GM18498 (cell line): ENCODE data around the gene SLC25A40.
"Not testable (repeated sequence)": the region's sequence is repeated elsewhere in the genome, so short reads cannot be mapped to it uniquely, and the experiment has no call there.

ENCODE experiments used
- ATAC-seq: cut with Tn5 transposase; IDR thresholded peaks from one replicate; pipeline ENCODE4 v1.9.1; 2021; ENCODE audit warnings: mild to moderate bottlenecking, moderate library complexity; ENCODE audit not compliant: unreplicated experiment

The SLC25A40 gene

DNA sequence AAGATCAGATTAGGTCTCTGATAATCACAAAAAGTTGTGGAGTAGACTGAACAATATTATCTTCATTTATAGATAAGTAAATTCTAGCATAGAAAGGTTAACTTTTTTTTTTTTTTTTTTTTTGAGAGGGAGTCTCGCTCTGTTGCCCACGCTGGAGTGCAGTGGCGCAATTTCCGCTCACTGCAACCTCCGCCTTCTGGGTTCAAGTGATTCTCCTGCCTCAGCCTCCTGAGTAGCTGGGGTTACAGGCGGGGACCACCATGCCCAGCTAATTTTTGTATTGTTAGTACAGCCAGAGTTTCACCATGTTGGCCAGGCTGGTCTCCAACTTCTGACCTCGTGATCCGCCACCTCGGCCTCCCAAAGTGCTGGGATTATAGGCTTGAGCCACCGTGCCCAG is 2.8 kb downstream of the SLC25A40 start:
- ATAC-seq, result not testable (repeated sequence)

DNA sequence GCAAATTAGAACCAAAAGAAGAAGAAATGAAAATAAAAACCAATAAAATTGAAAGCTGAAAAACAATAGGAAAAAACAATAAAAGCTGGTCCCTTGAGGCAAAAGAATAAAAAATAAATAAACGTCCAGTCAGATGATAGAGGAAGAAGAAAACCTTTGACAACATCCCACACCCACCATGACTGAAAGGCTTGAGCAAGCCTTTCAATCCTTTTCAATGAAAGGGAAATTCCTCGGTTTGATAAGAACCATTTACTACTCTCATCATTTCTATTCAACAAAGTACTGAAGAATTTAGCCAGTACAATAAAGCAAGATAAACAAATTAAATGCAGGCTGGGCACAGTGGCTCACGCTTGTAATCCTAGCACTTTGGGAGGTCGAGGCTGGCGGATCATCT is 3.8 kb downstream of the SLC25A40 start:
- no peak for ATAC-seq

DNA sequence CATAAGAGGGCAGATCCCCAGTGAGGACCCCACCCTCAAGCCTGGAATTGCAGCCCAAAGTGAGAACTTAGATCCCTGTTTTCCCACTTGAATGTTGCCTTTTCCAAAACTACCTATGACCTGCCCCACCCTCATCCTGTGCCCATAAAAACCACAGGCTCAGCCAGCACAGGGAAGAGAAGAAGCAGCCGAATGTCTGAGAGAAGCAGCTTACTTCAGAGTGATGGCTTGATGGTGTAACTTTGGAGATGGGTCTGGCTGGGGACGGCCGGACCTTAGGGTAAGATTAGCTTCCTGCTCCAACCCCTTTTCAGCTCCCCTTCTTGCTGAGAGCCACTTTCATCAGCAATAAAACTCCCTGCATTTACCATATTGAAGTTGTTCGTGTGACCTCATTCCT is 5.7 kb downstream of the SLC25A40 start:
- ATAC-seq, result no peak

DNA sequence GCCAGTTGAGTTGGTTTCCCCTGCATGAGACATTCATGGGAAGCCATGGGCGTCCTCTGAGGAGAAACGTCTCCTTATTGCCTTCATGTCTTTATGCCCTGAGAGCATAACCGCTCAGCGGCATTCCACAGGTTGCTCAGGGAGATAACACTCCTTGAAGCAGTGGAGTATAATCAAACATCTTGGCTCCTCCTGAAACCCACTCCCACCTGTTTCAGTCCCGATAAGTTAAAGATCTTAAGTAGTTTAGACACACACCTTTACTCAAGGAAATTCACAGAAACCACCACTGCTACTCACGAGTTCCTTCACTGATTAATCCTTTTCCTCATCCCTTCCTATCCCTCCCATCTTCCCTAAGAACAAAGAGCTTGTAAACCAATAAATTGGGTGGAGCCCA is 9.6 kb downstream of the SLC25A40 start:
- not testable (repeated sequence) for ATAC-seq

DNA sequence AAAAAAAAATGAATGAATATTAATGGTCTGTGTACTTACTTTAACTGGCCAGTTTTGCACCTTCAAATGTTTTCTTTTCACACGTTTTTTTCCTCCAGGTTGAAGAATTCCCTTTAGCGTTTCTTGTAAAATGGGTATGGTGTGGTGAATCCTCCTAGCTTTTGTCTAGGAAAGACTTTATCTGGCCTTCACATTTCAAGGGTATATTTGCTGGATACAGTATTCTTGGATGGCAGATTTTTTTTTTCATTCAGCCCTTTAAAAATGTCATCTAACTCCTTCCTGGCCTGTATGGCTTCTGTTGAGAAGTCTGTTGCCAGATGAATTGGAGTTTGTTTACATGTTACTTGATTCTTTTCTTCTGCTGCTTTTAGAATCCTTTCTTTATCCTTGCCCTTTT is 10.1 kb downstream of the SLC25A40 start:
- ATAC-seq, result no peak

DNA sequence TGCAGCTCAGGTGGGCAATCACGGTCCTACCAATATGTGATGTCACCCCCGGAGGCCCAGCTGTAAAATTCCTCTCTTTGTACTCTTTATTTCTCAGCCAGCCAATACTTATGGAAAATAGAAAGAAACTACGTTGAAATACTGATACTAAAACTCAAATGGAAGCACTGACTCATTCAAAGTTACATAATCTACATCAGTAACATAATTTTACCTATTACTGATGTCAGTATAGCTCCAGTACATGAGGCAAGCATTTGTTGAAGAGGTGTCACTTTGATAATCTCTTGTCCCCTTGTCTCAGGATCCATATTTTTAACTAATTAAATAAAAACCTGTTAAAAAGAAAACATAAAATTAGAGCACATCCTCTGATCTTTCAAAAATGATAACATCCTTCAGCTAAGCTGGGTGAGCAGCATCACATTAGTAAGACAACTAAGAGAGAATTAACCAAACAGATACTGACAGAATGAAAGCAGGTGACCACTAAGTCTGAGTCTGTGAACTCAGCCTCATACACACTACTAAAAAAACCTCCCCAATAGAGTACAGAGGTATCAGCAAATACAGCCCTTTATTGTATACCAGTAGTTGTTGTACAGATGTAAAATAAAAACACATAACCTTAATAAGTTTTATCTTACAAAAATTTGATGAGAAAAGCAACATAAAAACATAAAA is 17.6 kb downstream of the SLC25A40 start:
- no peak for ATAC-seq

DNA sequence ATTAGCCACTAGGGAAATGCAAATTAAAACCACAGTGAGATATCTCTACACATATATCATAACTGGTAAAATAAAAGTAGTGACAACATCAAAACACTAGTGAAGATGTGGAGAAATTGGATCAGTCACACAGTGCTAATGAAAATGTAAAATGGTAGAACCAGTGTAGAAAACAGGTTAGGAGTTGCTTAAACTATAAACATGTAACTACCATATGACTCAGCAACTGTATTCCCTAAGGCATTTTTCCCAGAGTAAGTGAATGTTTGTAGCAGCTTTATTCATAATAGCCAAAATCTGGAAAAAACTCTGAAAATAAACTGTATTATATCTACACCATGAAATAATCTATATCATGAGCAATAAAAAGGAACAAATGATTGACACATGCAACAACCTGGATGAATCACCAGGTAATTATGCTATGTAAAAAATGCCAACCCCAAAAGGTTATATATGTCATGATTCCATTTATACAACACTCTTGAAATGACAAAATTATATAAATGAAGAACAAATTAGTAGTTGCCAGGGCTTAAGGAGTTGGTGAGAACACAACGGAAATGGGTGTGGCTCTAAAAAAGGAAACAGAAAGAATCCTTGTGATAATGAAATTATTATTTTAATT is 22.8 kb downstream of the SLC25A40 start:
- ATAC-seq, result no peak

DNA sequence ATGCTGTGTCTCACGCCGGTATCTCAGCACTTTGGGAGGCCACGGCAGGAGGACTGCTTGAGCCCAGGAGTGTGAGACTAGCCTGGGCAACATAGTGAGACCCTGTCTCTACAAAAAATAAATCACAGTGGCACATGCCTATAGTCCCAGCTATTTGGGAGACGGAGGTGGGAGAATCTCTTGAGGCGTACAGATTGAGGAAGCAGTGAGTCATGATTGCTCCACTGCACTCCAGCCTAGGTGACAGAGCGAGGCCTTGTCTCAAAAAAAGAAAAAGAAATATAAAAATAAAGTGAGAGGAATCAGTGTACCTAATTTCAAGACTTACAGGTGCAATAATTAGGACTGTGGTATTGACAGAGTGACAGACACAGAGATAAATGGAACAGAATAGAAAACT is 23.9 kb downstream of the SLC25A40 start:
- no peak for ATAC-seq

DNA sequence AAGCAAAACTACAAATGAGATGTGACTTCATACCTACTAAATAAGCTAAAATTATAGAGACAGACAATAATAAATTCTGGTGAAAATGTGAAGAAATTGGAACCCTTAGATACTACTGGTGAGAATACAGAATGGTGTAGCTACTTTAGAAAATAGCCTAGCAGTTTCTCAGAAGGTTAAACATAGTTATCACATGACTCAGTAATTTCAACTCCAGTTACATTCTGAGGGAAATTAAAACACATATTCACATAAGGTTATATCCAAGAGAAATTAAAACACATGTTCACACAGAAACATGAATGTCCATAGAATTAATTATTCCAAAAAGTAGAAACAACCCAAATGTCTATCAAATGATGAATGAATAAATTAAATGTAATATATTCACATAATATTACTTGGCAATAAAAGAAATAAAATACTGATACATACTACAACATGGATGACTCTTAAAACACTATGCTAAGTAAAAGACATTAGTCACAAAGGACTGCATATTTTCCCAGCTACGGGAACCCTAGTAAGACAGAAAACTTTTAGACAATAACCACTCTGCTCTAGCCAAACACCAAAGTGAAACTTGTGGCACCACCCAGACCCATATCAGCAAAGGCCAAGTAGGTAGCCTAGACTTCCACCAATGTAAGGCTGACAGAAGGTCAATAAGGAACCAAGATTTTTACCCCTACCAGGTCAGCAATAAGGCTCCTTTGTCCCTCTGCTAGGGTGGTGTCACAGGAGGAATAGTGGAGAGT is 25.1 kb downstream of the SLC25A40 start:
- no peak for ATAC-seq

DNA sequence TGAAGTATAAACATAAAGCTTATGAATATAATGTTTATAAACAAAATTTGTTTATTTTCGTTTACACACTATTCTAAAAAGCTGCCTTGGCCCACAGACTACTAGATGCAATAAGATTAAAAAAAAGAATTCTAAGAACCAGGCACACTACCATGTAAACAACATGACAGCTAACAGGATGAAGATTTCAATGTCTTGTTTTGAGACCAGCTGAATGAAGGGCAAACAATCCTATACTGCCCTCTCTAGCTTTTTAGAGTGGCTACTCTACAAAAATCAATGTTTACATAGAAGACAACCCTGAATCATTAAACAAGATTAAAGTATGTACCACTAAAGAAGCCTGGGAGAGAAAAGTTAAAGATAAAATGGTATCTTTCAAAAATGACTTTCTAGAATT is 38.6 kb downstream of the SLC25A40 start:
- no peak for ATAC-seq

DNA sequence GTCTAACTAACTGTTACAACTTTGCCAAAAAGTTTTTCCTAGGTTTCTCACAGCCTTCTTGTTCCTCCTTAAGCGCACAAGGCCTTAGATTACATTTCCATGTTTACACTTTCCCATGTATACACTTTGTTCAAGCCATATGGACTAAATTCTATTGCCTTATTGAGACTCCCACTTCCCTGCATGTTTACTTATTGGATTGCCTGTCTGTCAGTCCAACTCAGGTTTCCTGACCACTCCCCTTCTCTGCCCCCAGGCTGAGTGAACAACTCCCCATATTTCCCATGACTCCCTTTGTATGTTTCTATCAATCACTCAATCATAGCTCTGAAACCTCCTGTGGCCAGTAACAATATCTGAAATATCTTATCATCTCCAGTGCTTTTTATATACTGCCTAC is 43.0 kb downstream of the SLC25A40 start:
- no peak for ATAC-seq

DNA sequence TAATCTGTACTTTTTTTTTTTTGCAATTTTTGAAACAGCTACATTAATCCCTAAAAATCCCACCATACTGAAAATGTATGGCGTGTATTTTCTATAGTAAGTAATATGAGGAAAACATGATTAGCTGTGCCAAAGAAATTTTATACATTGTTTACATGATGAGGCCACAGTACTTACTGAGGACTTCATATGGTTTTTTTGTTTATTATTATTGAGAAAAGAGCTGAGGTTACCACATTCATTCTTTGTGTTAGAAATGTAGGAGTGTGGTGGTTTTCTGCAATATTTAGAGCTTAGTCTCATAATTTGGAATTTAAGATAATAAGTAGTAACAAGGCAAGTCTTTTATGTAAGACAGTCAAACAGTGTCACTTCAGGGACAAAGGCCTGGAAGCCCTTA is 45.1 kb downstream of the SLC25A40 start:
- ATAC-seq, result no peak

DNA sequence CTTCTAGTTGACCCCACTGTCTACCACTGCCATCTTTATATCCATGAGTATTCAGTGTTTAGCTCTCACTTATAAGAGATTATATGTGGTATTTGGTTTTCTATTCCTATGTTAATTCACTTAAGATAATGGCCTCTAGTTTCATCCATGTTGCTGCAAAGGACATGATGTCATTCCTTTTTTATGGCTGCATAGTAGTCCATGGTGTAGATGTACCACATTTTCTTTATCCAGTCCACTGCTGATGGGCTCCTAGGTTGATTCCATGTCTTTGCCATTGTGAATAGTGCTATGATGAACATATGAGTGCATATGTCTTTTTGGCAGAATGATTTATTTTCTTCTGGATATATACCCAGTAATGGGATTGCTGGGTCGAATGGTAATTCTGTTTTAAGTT is 47.8 kb downstream of the SLC25A40 start:
- not testable (repeated sequence) for ATAC-seq

DNA sequence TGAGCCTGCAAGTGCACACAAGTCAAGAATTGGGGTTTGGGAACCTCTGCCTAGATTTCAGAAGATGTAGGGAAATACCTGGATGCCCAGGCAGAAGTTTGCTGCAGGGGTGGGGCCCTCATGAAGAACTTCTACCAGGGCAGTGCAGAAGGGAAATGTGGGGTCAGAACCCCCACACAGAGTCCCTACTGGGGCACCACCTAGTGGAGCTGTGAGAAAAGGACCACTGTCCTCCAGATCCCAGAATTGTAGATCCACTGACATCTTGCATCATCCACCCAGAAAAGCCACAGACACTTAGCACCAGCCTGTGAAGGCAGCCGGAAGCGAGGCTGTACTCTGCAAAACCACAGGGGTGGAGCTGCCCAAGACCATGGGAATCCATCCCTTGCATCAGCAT is 50.8 kb downstream of the SLC25A40 start:
- not testable (repeated sequence) for ATAC-seq

DNA sequence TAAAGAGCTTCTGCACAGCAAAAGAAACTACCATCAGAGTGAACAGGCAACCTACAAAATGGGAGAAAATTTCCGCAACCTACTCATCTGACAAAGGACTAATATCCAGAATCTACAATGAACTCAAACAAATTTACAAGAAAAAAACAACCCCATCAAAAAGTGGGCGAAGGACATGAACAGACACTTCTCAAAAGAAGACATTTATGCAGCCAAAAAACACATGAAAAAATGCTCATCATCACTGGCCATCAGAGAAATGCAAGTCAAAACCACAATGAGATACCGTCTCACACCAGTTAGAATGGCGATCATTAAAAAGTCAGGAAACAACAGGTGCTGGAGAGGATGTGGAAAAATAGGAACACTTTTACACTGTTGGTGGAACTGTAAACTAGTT is 54.1 kb downstream of the SLC25A40 start:
- ATAC-seq, result not testable (repeated sequence)

DNA sequence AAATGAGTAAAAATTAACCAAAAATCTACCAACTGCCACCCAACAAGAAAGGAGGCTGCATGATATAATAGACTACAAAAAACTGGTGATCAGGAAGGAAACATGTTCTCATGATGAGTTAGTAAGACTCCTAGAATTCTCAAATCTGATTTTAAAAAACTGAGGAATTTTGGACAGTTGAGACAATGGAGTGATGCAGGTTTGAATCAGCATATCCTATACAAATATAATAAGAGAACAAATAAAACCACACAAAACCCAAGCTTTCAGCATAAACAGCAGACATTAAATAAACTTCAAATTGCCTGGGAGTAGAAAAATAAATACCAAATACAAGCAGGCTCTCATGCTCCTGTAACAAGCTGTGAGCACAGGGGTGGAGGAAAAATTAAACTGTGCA is 57.8 kb downstream of the SLC25A40 start:
- ATAC-seq, result no peak

DNA sequence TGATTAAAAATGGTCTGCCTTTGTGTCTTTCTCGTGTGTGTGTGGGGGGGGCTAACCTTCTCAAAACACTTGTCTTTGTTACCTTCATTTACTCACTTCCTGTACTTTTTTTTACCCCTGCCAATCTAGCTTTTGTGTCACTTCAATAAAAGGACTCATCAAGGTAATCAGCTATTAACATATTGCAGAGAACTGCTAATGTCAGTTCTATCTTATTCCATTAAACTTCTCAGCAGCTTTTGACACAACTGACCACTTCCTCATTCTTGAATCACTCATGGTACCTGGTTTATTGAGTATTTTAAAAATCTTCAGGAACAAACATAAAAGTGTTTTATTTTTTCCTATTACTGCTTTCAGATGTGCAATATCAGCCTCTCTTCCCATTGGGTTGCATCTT is 59.8 kb downstream of the SLC25A40 start:
- peak; percentile 53 for ATAC-seq

DNA sequence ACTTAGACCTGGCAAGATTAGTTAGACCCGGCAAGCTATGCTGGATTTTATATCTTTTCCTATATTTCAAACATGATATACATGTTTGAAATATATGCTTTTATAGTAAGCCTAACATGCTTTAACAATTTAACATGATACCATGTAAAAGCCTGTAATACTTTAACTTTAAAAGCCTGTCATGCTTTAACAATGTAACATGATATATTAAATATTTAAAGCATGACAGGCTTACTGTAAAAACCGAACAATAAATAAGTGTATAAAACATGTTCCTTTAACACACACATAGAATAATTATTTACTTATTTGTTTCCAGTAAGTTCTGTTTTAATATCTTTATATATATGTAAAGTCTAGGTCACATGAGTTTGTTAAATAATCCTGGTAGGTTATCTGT is 65.4 kb downstream of the SLC25A40 start:
- ATAC-seq, result no peak

DNA sequence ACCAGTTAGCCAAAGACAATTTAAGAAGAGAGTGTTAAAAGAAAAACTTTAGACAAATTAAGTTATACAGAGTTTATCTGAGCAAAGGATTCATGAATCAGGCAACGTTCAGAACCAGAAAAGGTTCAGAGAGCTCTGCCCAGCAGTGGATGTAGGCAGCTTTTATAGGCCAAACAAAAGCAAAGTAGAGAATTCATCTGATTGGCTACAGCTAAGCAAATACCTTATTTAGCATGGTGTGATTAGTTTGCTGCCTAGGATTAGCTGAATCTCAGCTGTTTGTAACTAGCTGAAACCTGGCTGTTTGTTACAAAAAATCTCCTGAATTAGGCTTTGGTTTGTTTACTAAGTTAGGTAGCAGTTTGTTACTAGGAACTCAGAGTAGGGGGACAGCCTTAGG is 66.0 kb downstream of the SLC25A40 start:
- no peak for ATAC-seq

DNA sequence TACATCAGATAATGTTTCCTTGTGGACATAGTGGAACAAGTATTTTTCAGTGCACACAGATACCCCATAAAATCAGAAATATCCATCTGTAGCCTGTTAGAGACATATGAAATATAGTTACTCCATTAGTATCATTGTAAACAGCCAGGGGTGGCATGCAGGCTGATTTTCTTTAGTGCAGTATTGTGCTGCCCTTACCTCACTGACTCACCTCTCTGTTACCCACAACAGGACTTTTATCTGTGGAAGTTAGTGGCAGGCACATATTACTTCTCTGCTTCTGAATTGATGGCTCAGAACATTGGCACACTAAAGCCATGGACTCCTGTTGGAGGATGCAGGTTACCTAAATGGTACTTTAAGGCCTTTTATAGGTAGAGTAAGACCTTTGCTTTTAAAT is 70.0 kb downstream of the SLC25A40 start:
- no peak for ATAC-seq

DNA sequence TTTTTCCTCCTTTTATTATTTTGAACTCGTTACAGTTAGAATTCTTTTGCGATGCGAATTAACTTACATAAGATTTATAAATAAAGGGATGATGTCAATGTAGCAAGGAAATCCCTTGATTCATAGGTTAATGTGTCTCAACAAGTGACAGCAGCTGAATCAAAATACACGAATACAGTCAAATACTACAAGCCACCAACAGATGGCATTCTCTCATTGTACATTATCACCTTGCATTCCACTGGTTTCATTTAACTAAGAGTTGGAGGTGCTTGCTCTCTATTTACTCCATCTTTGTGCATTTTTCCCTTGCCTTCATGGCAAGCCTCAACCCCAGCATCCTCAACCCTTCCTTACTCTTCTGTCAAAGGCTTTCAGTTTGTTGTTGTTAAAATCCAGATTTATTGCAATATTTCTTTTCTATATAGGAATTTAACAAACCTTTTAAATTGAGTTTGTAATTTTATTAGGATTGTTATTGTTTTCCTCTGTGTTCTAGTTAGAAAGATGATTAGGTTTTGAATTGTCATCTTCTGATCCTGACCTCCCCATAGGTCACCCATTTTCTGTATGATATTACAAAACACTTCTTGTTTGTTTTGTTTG is 78.3 kb downstream of the SLC25A40 start:
- peak; percentile 94 for ATAC-seq

DNA sequence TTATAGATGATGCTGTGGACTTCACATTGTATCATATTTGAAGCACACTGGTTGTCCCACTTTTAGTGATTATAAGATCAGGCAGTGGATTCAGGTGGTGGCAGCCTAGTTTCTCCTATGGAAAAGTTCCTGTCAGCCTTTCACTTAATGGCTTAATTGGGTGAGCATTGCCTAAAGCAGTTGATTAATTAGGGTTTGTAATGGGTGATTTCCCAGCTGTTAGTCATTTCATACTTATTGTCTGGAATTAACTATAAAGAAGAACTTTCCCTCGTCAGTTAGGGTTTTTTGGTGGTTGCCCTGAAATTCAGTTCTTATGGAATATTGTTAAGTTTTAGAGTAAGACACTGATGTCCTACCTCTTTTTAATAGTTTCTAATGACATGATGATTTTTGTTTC is 78.8 kb downstream of the SLC25A40 start:
- peak; percentile 16 for ATAC-seq
